Measurements from ENCODE around the gene ICE2.

The ICE2 gene

DNA sequence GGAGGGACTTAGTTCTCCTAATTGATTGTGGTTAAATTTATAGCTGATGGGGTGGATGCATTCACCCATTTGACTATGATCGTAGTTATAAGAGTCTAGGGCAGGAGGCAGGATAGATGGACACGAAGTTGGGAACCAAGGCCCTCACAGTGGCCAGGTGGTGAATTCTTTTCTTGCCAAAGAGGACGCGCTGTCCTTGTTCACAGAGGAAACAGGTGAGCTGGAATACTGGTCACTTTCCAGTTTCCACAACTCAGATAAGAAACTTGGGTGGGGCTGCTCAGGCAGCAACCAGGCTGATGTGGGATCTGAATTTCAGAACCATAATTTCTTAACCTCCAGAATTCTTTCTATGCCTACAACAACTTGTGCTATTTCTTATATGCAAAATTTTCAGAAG, 34.0 kb upstream of the ICE2 start:
- DNase-seq (ENCODE audit: low read depth in 1 of 2, low spot score in 1 of 2), result no peak
- TF ChIP-seq, protein P1, sequence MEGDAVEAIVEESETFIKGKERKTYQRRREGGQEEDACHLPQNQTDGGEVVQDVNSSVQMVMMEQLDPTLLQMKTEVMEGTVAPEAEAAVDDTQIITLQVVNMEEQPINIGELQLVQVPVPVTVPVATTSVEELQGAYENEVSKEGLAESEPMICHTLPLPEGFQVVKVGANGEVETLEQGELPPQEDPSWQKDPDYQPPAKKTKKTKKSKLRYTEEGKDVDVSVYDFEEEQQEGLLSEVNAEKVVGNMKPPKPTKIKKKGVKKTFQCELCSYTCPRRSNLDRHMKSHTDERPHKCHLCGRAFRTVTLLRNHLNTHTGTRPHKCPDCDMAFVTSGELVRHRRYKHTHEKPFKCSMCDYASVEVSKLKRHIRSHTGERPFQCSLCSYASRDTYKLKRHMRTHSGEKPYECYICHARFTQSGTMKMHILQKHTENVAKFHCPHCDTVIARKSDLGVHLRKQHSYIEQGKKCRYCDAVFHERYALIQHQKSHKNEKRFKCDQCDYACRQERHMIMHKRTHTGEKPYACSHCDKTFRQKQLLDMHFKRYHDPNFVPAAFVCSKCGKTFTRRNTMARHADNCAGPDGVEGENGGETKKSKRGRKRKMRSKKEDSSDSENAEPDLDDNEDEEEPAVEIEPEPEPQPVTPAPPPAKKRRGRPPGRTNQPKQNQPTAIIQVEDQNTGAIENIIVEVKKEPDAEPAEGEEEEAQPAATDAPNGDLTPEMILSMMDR (IDR thresholded peaks at IDR 0.05; ENCODE audit: insufficient read depth, low read length), result no peak
- TF ChIP-seq, protein P2, sequence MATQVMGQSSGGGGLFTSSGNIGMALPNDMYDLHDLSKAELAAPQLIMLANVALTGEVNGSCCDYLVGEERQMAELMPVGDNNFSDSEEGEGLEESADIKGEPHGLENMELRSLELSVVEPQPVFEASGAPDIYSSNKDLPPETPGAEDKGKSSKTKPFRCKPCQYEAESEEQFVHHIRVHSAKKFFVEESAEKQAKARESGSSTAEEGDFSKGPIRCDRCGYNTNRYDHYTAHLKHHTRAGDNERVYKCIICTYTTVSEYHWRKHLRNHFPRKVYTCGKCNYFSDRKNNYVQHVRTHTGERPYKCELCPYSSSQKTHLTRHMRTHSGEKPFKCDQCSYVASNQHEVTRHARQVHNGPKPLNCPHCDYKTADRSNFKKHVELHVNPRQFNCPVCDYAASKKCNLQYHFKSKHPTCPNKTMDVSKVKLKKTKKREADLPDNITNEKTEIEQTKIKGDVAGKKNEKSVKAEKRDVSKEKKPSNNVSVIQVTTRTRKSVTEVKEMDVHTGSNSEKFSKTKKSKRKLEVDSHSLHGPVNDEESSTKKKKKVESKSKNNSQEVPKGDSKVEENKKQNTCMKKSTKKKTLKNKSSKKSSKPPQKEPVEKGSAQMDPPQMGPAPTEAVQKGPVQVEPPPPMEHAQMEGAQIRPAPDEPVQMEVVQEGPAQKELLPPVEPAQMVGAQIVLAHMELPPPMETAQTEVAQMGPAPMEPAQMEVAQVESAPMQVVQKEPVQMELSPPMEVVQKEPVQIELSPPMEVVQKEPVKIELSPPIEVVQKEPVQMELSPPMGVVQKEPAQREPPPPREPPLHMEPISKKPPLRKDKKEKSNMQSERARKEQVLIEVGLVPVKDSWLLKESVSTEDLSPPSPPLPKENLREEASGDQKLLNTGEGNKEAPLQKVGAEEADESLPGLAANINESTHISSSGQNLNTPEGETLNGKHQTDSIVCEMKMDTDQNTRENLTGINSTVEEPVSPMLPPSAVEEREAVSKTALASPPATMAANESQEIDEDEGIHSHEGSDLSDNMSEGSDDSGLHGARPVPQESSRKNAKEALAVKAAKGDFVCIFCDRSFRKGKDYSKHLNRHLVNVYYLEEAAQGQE (IDR thresholded peaks at IDR 0.05; ENCODE audit: insufficient replicate concordance, low read depth), result no peak
- TF ChIP-seq GABPA (IDR thresholded peaks at IDR 0.05; ENCODE audit: low read depth), result no peak
- no peak for TF ChIP-seq POLR2AphosphoS5 (IDR thresholded peaks at IDR 0.05; ENCODE audit: low read depth)
- no peak for TF ChIP-seq SPI1 (IDR thresholded peaks at IDR 0.05; ENCODE audit: borderline replicate concordance, low read depth)
- Histone ChIP-seq H3K27ac (replicated peaks) (no peak overlapping the region), H3K4me3 (replicated peaks; ENCODE audit: insufficient read depth, low read length) (no peak overlapping the region), H3K27me3 (ENCODE audit: insufficient read depth, poor library complexity, severe bottlenecking) (peaks cover 9% of the 10 kb centered on the region)

DNA sequence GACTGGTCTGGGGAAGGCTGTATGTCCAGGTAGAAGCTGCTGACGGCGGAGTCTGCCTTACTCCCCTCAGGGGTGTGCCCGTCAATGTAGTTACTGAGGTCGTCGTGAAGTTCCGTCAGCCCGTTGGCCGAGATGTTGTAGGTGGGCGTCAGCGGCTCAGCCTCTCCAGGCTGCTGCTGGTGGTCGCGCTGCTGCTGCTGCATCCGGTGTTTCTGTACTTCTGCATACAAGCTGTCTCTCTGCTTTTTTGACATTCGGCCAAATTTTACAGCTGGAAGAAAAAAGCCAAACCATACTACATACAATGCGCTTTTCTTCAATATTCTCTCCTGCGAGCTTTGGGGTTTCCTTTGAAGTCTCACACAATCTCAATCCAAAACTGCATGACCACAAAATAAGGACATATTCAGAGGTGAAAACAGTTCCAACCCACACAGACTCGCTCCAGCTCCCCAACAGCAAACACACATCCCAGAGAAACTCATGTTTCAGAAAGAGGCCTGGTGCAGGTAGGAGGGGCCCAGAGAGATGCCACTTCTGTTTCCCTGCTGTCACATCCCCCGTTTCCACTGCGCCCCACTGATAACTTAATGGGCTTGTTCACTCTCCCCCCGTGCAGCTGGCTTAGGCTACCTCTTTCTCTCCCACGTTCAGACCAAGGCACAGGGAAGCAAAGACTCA, 32.5 kb upstream of the ICE2 start:
- H3K27ac ChIP-seq (replicated peaks), result no peak overlapping the region
- no peak for TF ChIP-seq GABPA (IDR thresholded peaks at IDR 0.05; ENCODE audit: low read depth)
- TF ChIP-seq SPI1 (IDR thresholded peaks at IDR 0.05; ENCODE audit: borderline replicate concordance, low read depth), result no peak
- TF ChIP-seq, protein P1 (IDR thresholded peaks at IDR 0.05; ENCODE audit: insufficient read depth, low read length), result no peak
- H3K4me3 ChIP-seq (replicated peaks; ENCODE audit: insufficient read depth, low read length), result no peak overlapping the region
- peaks cover 9% of the 10 kb centered on the region for H3K27me3 ChIP-seq (ENCODE audit: insufficient read depth, poor library complexity, severe bottlenecking)
- no peak for DNase-seq (ENCODE audit: low read depth in 1 of 2, low spot score in 1 of 2)

DNA sequence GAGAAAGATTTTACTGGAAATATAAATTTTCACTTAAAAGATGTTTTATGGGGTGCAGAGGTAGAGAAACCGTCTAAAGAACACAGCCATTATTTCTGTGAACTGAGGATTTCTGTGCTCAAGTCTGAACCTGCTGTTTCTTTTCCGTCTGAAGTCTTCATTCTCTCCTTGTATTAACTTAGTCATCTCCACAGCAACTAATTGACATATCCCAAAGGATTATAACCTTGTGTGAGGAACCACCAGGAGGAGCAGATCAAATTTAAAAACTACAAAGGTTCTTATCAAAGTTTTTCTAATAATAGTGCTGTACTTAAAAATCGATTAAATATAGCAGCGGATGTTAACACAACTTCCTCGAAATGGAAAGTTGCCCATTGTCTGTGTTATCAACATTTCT, 31.1 kb upstream of the ICE2 start:
- no peak overlapping the region for H3K27ac ChIP-seq (replicated peaks)
- no peak for DNase-seq (ENCODE audit: low read depth in 1 of 2, low spot score in 1 of 2)
- TF ChIP-seq, protein P2 (IDR thresholded peaks at IDR 0.05; ENCODE audit: insufficient replicate concordance, low read depth), result no peak
- TF ChIP-seq SPI1 (IDR thresholded peaks at IDR 0.05; ENCODE audit: borderline replicate concordance, low read depth), result no peak
- TF ChIP-seq POLR2AphosphoS5 (IDR thresholded peaks at IDR 0.05; ENCODE audit: low read depth), result no peak
- TF ChIP-seq, protein P1 (IDR thresholded peaks at IDR 0.05; ENCODE audit: insufficient read depth, low read length), result no peak
- TF ChIP-seq GABPA (IDR thresholded peaks at IDR 0.05; ENCODE audit: low read depth), result no peak
- peaks cover 9% of the 10 kb centered on the region for H3K27me3 ChIP-seq (ENCODE audit: insufficient read depth, poor library complexity, severe bottlenecking)
- H3K4me3 ChIP-seq (replicated peaks; ENCODE audit: insufficient read depth, low read length), result no peak overlapping the region

DNA sequence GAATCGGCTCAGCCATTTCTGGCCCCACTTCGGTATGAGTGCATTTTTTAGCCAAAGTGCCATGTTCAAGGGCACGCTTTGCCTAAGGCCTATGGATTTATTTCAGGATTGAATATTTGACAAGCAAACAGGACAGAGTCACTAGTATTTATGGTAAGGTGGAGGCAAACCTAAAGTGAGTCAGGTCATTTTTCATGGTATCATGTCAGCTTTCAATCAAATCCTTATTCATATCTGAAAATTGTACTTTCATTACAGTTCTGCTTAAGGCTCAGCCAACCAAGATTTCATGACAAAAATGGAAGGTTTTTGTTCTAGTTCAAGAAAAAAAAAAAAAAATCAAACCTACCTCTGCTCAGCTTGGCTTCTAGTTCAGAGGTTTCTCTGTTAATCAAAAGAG, 30.5 kb upstream of the ICE2 start:
- no peak for DNase-seq (ENCODE audit: low read depth in 1 of 2, low spot score in 1 of 2)
- Histone ChIP-seq H3K27me3 (ENCODE audit: insufficient read depth, poor library complexity, severe bottlenecking) (peaks cover 9% of the 10 kb centered on the region), H3K27ac (replicated peaks) (no peak overlapping the region), H3K4me3 (replicated peaks; ENCODE audit: insufficient read depth, low read length) (no peak overlapping the region)
- no peak for TF ChIP-seq SPI1 (IDR thresholded peaks at IDR 0.05; ENCODE audit: borderline replicate concordance, low read depth)
- TF ChIP-seq GABPA (IDR thresholded peaks at IDR 0.05; ENCODE audit: low read depth), result no peak
- no peak for TF ChIP-seq POLR2AphosphoS5 (IDR thresholded peaks at IDR 0.05; ENCODE audit: low read depth)
- TF ChIP-seq, protein P2 (IDR thresholded peaks at IDR 0.05; ENCODE audit: insufficient replicate concordance, low read depth), result no peak
- TF ChIP-seq, protein P1 (IDR thresholded peaks at IDR 0.05; ENCODE audit: insufficient read depth, low read length), result no peak

Data from HL-60 (cell line).